Mucosa of descending colon (tissue), 3 donors: ENCODE results near the gene ARL4A. TPM values are rescaled to one million over a fixed set of nuclear protein-coding genes. Genes with fewer than 3 reads are reported as not detected.
A peak's percentile ranks its signal among the peaks of the same experiment; 100 is the strongest.

Experiments used
- ATAC-seq: fragments of 200-7000 bp; cut with Tn5 transposase; one replicate; pipeline ENCODE4 v1.9.1; 2020; ENCODE audit warnings: mild to moderate bottlenecking, moderate library complexity
- DNase-seq, 3 donors: peaks; one replicate each; pipeline ENCODE4 v3.0.0-alpha.2; 2020
- H3K36me3 ChIP-seq: fragments of 200-600 bp; one replicate; pipeline ENCODE4 v1.8.0; 2021; ENCODE audit warnings: low read depth, mild to moderate bottlenecking
- H3K4me1 ChIP-seq: fragments of 200-600 bp; one replicate; pipeline ENCODE4 v1.8.0; 2021; ENCODE audit warnings: low read depth, mild to moderate bottlenecking
- H3K4me3 ChIP-seq: fragments of 200-600 bp; one replicate; pipeline ENCODE4 v1.8.0; 2021; ENCODE audit warnings: mild to moderate bottlenecking
- H3K9me3 ChIP-seq: fragments of 200-600 bp; one replicate; pipeline ENCODE4 v1.8.0; 2021; ENCODE audit warnings: mild to moderate bottlenecking
- intact Hi-C, 2 donors: fragments of 100-400 bp; cut with DNase I in 1 of 2; cut with micrococcal nuclease in 1 of 2; formaldehyde crosslinking; loops; one replicate each; pipeline versions ENCODE4 v1.11.0 to v1.11.1; 2022; cut with DNase I, micrococcal nuclease
- total RNA-seq, 3 donors: library from RNA; stranded (reverse); fragmentation: NEBNext Ultra II Directional in 2 of 3; extraction: Animal tissue kit (Norgen Biotek cat#: 25700) in 2 of 3; gene quantifications; one replicate each; pipeline versions ENCODE4 v1.2.1 to v1.2.4, GENCODE V29; 2021 to 2023
- TF ChIP-seq, protein P1 (sequence below): fragments of 200-600 bp; IDR thresholded peaks from one replicate; pipeline ENCODE4 v1.8.0; 2022; ENCODE audit warnings: antibody characterized with exemption, mild to moderate bottlenecking
- donor health status: DM: no; HTN: no; CAD: no; lungs with moderate emphysema.
- donor health status: DM: no; HTN: no; CAD: no.
- donor health status: DM: no; HTN: yes; CAD: no.

Gene ARL4A
- total RNA-seq, 3 donors from 2014 or later: 55.3 to 88.3 (median 73.4) TPM

- DNase-seq (peak in 1 of 3 donors; percentile 19), ATAC-seq (no peak)
- intact Hi-C loops: no loop called here
- Histone ChIP-seq H3K9me3 (no peaks in the 10 kb centered on the region), H3K4me1 (peaks cover 11% of the 10 kb centered on the region), H3K36me3 (no peaks in the 10 kb centered on the region), H3K4me3 (no peak overlapping the region)
- TF ChIP-seq, protein P1, sequence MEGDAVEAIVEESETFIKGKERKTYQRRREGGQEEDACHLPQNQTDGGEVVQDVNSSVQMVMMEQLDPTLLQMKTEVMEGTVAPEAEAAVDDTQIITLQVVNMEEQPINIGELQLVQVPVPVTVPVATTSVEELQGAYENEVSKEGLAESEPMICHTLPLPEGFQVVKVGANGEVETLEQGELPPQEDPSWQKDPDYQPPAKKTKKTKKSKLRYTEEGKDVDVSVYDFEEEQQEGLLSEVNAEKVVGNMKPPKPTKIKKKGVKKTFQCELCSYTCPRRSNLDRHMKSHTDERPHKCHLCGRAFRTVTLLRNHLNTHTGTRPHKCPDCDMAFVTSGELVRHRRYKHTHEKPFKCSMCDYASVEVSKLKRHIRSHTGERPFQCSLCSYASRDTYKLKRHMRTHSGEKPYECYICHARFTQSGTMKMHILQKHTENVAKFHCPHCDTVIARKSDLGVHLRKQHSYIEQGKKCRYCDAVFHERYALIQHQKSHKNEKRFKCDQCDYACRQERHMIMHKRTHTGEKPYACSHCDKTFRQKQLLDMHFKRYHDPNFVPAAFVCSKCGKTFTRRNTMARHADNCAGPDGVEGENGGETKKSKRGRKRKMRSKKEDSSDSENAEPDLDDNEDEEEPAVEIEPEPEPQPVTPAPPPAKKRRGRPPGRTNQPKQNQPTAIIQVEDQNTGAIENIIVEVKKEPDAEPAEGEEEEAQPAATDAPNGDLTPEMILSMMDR: no peak
These were observed 28.8 kb downstream of the ARL4A start for GRCh38 chr7:12716134-12716681.

DNA sequence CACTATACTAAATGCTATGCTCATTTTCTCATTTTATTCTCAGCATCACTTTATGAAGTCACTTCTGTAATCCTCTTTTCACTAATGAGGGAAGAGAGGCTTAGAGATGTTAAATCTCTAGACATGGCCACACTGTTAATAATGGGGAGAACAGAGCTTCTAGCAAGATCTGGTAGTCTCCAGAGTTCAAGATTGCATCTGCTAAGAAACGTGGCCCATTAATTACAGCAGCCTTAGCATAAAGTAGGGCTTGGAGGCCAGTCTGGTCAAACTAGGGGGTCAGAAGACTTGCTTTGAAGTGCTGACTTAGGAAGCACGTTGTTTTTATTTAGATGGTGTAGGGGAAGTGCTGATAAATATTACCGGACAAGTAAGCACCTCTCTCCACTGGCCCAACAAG lies 29.3 kb downstream of the ARL4A start:
- no peak overlapping the region for H3K4me3 ChIP-seq
- TF ChIP-seq, protein P1: no peak
- intact Hi-C loops: no loop called here
- no peaks in the 10 kb centered on the region for H3K36me3 ChIP-seq
- no peaks in the 10 kb centered on the region for H3K9me3 ChIP-seq
- ATAC-seq (no peak), DNase-seq (no peak)
- peaks cover 11% of the 10 kb centered on the region for H3K4me1 ChIP-seq

DNA sequence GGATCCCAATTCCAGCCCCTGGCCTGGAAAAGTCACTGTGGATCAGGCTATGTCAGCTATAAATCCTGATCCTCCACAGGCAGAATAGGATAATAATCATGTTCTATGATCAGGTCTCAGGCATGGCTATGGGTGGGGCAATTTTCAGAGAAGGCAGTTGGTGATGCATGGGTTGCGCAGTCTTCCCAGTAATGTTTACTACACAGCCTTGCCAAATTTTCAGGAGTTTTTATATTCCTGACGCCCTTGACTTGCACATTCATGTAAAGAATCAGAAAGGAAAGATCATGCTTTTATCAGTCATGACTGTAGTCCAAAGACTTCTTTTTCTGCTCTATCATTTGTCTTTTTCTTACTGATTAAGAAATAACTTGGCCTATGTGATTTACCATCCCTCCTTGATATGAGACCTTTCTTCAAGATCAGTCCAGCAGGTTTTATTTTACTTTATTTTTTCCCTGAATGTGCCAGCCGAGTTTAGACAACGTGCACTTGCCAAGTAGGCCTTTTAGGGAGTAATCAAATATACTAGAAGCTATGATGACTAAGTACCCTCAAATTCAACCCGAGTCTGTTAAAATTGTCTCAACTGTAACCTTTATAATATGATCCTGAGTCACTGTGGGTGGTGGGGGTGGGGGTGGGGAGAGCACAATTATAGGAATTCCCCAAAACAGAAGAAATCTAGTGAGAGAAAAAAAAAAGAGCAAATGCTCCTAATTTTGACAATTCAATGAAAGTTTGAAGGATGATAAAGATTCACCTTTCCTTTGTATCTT lies 31.9 kb downstream of the ARL4A start:
- TF ChIP-seq, protein P1: no peak
- DNase-seq (no peak), ATAC-seq (peak; percentile 37)
- Histone ChIP-seq H3K4me3 (no peak overlapping the region), H3K4me1 (no peaks in the 10 kb centered on the region), H3K9me3 (no peaks in the 10 kb centered on the region), H3K36me3 (no peaks in the 10 kb centered on the region)
- intact Hi-C loops: no loop called here

DNA sequence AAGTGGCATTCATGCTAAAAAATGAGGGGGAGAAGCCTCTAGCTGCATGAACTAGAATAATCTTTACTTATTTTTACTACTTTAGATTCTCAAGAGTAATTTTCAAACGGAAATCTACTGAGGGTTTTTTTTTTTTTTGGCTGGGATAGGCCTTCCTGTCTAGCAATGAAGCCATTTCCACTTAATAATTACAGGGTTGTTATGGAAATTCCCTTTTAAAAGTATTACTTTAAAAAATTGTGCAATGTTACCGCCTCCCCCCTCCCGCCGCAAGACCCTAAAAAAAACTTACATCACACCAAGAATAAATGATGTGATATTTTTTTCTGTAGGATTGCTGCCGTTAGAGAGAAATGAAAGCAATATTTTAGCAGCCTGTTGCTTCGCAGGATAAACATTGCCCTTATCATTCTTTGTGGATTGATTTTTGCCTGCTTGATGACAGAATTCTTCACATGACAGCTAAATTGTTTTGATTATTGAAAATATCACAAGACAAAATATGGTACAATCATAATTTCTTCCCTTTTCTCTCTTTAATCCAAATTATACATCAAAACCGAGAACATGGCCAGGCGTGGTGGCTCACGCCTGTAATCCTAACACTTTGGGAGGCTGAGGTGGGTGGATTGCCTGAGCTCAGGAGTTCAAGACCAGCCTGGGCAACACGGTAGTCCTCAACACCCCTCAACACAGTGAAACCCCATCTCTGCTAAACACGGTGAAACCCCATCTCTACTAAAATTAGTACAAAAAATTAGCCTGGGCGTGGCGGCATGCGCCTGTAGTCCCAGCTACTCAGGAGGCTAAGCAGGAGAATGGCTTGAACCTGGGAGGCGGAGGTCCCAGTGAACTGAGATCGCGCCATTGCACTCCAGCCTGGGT lies 32.8 kb downstream of the ARL4A start:
- ATAC-seq: no peak

GRCh38 chr7:12721286-12721830 lies 33.9 kb downstream of the ARL4A start:
- H3K9me3 ChIP-seq: no peaks in the 10 kb centered on the region
- no peaks in the 10 kb centered on the region for H3K4me1 ChIP-seq
- ATAC-seq (no peak), DNase-seq (no peak)
- H3K4me3 ChIP-seq: no peak overlapping the region
- intact Hi-C loops: no loop called here
- TF ChIP-seq, protein P1: no peak
- H3K36me3 ChIP-seq: no peaks in the 10 kb centered on the region

More for the DNA sequence above, 32.8 kb downstream of the ARL4A start:
- no peak for DNase-seq
- no peaks in the 10 kb centered on the region for H3K9me3 ChIP-seq
- TF ChIP-seq, protein P1: no peak
- H3K4me1 ChIP-seq: no peaks in the 10 kb centered on the region
- no peak overlapping the region for H3K4me3 ChIP-seq
- no peaks in the 10 kb centered on the region for H3K36me3 ChIP-seq
- intact Hi-C loops: no loop called here
